HepG2 (cell line): Measurements from ENCODE around the gene THEM4. TPM values are rescaled to one million over a fixed set of nuclear protein-coding genes. Genes with fewer than 3 reads are reported as not detected.

Source experiments
- ATAC-seq: fragments of 200-7000 bp; cut with Tn5 transposase; 3 replicates; pipeline ENCODE4 v1.9.1; 2020; ENCODE audit warnings: mild to moderate bottlenecking, moderate library complexity
- BruUV-seq: library from RNA; stranded (reverse); fragments of 400-500 nt; replicated peaks from 2 replicates; lab custom pipeline; 2021; lab: Mats Ljungman, UMichigan
- CTCF ChIA-PET: fragments of 300-600 bp; formaldehyde crosslinking; extraction: SDS; loops from one replicate; lab custom pipeline; 2021; ENCODE audit warnings: low total read pairs, inconsistent platforms, low intra/inter-chr PET ratio; lab: Yijun Ruan, JAX
- POLR2A ChIA-PET: fragments of 350-600 bp; sonication (Branson Sonifier 250); formaldehyde crosslinking; loops from one replicate; lab custom pipeline; 2020; ENCODE audit warnings: antibody characterized with exemption, inconsistent platforms; lab: Yijun Ruan, JAX
- DNase-seq: peaks from one replicate; pipeline ENCODE4 v3.0.0-alpha.2; 2015; ENCODE audit warnings: low spot score
- FAIRE-seq: peaks from 3 replicates; lab custom pipeline; 2011; peaks lifted over from hg19 to GRCh38; lab: Jason Lieb, UNC
- H2AFZ ChIP-seq: one replicate; pipeline ENCODE4 v1.6.1; 2011; ENCODE audit warnings: low read length, inconsistent platforms
- H3K27ac ChIP-seq: fragments of 300-600 bp; 3 replicates; pipeline ENCODE4 v1.8.0; 2011; ENCODE audit warnings: mixed run types, mild to moderate bottlenecking, mixed read lengths, low read length, inconsistent platforms; ENCODE audit not compliant: insufficient read depth; ENCODE audit errors: extremely low read length
- H3K27me3 ChIP-seq, 2 experiments: fragments of 200-600 bp in 1 of 2; 2 replicates in 1 of 2; 3 replicates in 1 of 2; pipeline versions ENCODE4 v1.6.0 to v1.8.0; 2011; ENCODE audit warnings: low read length in 2 of 2, mild to moderate bottlenecking in 2 of 2, moderate library complexity in 2 of 2, inconsistent platforms in 1 of 2; ENCODE audit not compliant: insufficient read depth in 2 of 2, control insufficient read depth in 1 of 2
- H3K36me3 ChIP-seq, 2 experiments: fragments of 200-600 bp in 1 of 2; replicated peaks in 1 of 2; 2 replicates in 1 of 2; 3 replicates in 1 of 2; pipeline versions ENCODE4 v1.5.1 to v1.8.0; 2011; ENCODE audit warnings: low read length in 2 of 2, inconsistent platforms in 1 of 2; ENCODE audit not compliant: insufficient read depth in 2 of 2, control insufficient read depth in 1 of 2
- H3K4me1 ChIP-seq: 2 replicates; pipeline ENCODE4 v1.5.1; 2012; ENCODE audit warnings: low read length, inconsistent platforms; ENCODE audit not compliant: insufficient read depth
- H3K4me2 ChIP-seq: 2 replicates; pipeline ENCODE4 v1.6.0; 2011; ENCODE audit warnings: low read depth, low read length, inconsistent platforms
- H3K4me3 ChIP-seq, 3 experiments: fragments of 200-600 bp in 1 of 3; sonication (generic), shearing (Covaris generic) in 1 of 3; replicated peaks in 1 of 3; 2 replicates each; pipeline ENCODE4 v1.5.1; 2011 to 2016; ENCODE audit warnings: low read length in 3 of 3, inconsistent platforms in 2 of 3, low read depth in 2 of 3, mild to moderate bottlenecking in 2 of 3, control low read depth in 1 of 3, mixed read lengths in 1 of 3; ENCODE audit not compliant: insufficient read depth in 1 of 3
- H3K79me2 ChIP-seq: one replicate; pipeline ENCODE4 v1.6.1; 2011; ENCODE audit warnings: low read length, inconsistent platforms; ENCODE audit not compliant: insufficient read depth
- H3K9ac ChIP-seq: 2 replicates; pipeline ENCODE4 v1.6.0; 2011; ENCODE audit warnings: mild to moderate bottlenecking, low read depth, low read length, inconsistent platforms; ENCODE audit not compliant: insufficient read depth
- H3K9me3 ChIP-seq: 2 replicates; pipeline ENCODE4 v1.5.1; 2012; ENCODE audit warnings: mild to moderate bottlenecking, low read length
- H4K20me1 ChIP-seq: 2 replicates; pipeline ENCODE4 v1.6.0; 2011; ENCODE audit warnings: inconsistent platforms, mild to moderate bottlenecking, low read length, moderate library complexity; ENCODE audit not compliant: insufficient read depth
- ARID4A ChIP-seq: sonication (generic); formaldehyde crosslinking; IDR thresholded peaks from 2 replicates; pipeline ENCODE4 v1.5.0; 2020; ENCODE audit warnings: mild to moderate bottlenecking, missing genetic modification reagents, borderline replicate concordance
- ARNT2 ChIP-seq: sonication (generic); formaldehyde crosslinking; IDR thresholded peaks from 2 replicates; pipeline ENCODE4 v1.8.0; 2022; ENCODE audit warnings: mild to moderate bottlenecking, low read depth, missing genetic modification reagents, moderate library complexity
- HDAC1 ChIP-seq: sonication (generic); formaldehyde crosslinking; IDR thresholded peaks from 2 replicates; pipeline ENCODE4 v1.5.1; 2020; ENCODE audit warnings: mild to moderate bottlenecking, missing genetic modification reagents
- NFE2L1 ChIP-seq: sonication (generic); formaldehyde crosslinking; IDR thresholded peaks from 2 replicates; pipeline ENCODE4 v1.4.0; 2020; ENCODE audit warnings: missing genetic modification reagents, mild to moderate bottlenecking, borderline replicate concordance
- ZNF263 ChIP-seq: sonication (generic); formaldehyde crosslinking; IDR thresholded peaks from 2 replicates; pipeline ENCODE4 v1.4.0; 2020; ENCODE audit warnings: missing genetic modification reagents
- ZNF691 ChIP-seq: sonication (generic); formaldehyde crosslinking; IDR thresholded peaks from 2 replicates; pipeline ENCODE4 v1.4.0; 2020; ENCODE audit warnings: missing genetic modification reagents, low read depth, mild to moderate bottlenecking, borderline replicate concordance
- ZNF775 ChIP-seq: sonication (generic); formaldehyde crosslinking; IDR thresholded peaks from 2 replicates; pipeline ENCODE4 v1.4.0; 2020; ENCODE audit warnings: missing genetic modification reagents, mild to moderate bottlenecking, moderate library complexity, borderline replicate concordance
- ZNF792 ChIP-seq: IDR thresholded peaks from 2 replicates; pipeline ENCODE4 v1.6.1; 2016
- ZSCAN20 ChIP-seq: sonication (generic); formaldehyde crosslinking; IDR thresholded peaks from 2 replicates; pipeline ENCODE4 v1.4.0; 2020; ENCODE audit warnings: missing genetic modification reagents, mild to moderate bottlenecking, borderline replicate concordance
- ZSCAN21 ChIP-seq: sonication (generic); formaldehyde crosslinking; IDR thresholded peaks from 2 replicates; pipeline ENCODE4 v1.8.0; 2022; ENCODE audit warnings: mild to moderate bottlenecking, missing genetic modification reagents, moderate library complexity, borderline replicate concordance
- WGBS: methylation state at CpG from one replicate; pipeline ENCODE4 v1.1.6; 2017; ENCODE audit warnings: low lambda C conversion rate; 5-methylcytosine and 5-hydroxymethylcytosine counted together
- in situ Hi-C: cut with HindIII; loops from 2 replicates; pipeline ENCODE4 v1.10.0; 2017; ENCODE audit warnings: low pct_unique_long_range_greater_than_20kb; ENCODE audit not compliant: extremely low pct_ligation_motif_present
- intact Hi-C: fragments of 100-400 bp; cut with micrococcal nuclease; formaldehyde crosslinking; loops from one replicate; pipeline ENCODE4 v1.10.0; 2022; ENCODE audit not compliant: unreplicated experiment
- polyA plus RNA-seq, 8 experiments: library from polyadenylated mRNA; depleted of rRNA in 3 of 8; stranded (reverse) in 7 of 8; unstranded in 1 of 8; fragments of >200 nt; fragmentation: Illumina TruSeq in 4 of 8; extraction: Trizol in 4 of 8; gene quantifications; 2 replicates each; pipeline versions ENCODE4 v1.2.1 to v1.2.3, GENCODE V29; 2011 to 2016; ENCODE audit warnings: low read depth in 4 of 8, missing spikeins in 1 of 8, mixed read lengths in 1 of 8; ENCODE audit not compliant: insufficient read depth in 1 of 8
- total RNA-seq, 5 experiments: library from RNA; depleted of rRNA; stranded (reverse); fragments of >200 nt; fragmentation: Illumina TruSeq; extraction: Trizol; gene quantifications; 2 replicates each; pipeline ENCODE4 v1.2.3, GENCODE V29; 2016; ENCODE audit warnings: low read depth in 1 of 5
- TF ChIP-seq, protein P1 (sequence below): sonication (generic); formaldehyde crosslinking; IDR thresholded peaks from 2 replicates; pipeline ENCODE4 v1.5.0; 2020; ENCODE audit warnings: missing genetic modification reagents
- TF ChIP-seq, protein P2 (sequence below): sonication (generic); formaldehyde crosslinking; IDR thresholded peaks from 2 replicates; pipeline ENCODE4 v1.4.0; 2020; ENCODE audit warnings: missing genetic modification reagents, borderline replicate concordance

Gene THEM4
- total and polyA plus RNA-seq, 2 of the 13 experiments (the other 11 are each of a cell fraction or from before 2014, with no cell fraction given), result 10.9 to 13.9 TPM

GRCh38 chr1:151831605-151832004 is 77.7 kb downstream of the THEM4 start, which contains the start of gene RORC (continued):
- TF ChIP-seq, protein P1, sequence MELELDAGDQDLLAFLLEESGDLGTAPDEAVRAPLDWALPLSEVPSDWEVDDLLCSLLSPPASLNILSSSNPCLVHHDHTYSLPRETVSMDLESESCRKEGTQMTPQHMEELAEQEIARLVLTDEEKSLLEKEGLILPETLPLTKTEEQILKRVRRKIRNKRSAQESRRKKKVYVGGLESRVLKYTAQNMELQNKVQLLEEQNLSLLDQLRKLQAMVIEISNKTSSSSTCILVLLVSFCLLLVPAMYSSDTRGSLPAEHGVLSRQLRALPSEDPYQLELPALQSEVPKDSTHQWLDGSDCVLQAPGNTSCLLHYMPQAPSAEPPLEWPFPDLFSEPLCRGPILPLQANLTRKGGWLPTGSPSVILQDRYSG (CRISPR knock-in tag), result no peak
- TF ChIP-seq ZNF792 (CRISPR knock-in tag), result no peak

DNA sequence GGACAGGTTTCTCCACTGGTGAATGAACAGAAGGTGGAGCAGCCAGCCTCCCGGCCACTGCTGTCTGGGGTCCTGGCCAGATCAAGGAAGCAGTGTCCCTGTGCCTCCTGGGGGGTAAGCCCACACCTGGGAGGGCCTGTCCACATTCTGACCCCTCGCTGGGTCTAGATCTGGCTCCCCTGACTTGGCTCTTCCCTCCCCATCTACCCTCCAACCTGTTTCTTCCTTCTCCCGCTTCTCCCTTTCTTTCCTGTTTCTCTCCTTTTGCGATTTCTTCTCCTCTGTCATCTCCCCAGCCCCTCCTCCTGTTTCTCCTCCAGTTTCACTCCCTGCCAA is 78.1 kb downstream of the THEM4 start:
- TSS peak; percentile 60 for BruUV-seq
- DNase-seq (no peak), FAIRE-seq (no peak), ATAC-seq (peak; percentile 1; the same call in 2 of the 3 replicates)
- intact Hi-C loops, result loop anchor here (5.0 to 10.0 kb wide), 4 partner anchors 39 to 386 kb away; partner anchors contain the start of genes MRPL9, TDRKH and TUFT1
- H3K27ac ChIP-seq, result peak overlapping the region; percentile 57
- H3K36me3 ChIP-seq, result no peaks in the 10 kb centered on the region
- H3K4me3 ChIP-seq, result peak overlapping the region; percentile 60 to 83 (median 65)
- CTCF ChIA-PET, result no interaction called here
- peak overlapping the region; percentile 74 for H3K9ac ChIP-seq
- no peaks in the 10 kb centered on the region for H3K9me3 ChIP-seq
- POLR2A ChIA-PET, result interaction anchor here (0.9 to 2.0 kb wide), 6 partner anchors 9 to 459 kb away, joined by 3 to 10 read pairs (median 4); partner anchors contain the start of genes C2CD4D, MRPL9, SELENBP1 and SNX27
- peaks cover 63% of the 10 kb centered on the region for H3K4me1 ChIP-seq
- H4K20me1 ChIP-seq, result no peaks in the 10 kb centered on the region
- peak overlapping the region; percentile 47 for H2AFZ ChIP-seq
- 2% methylated on average over 3 of the region's 4 CpGs for WGBS
- in situ Hi-C loops, result loop anchor here (10.0 kb wide), 2 partner anchors 116 to 236 kb away; partner anchors contain the start of gene CELF3
- H3K4me2 ChIP-seq, result peak overlapping the region; percentile 100
- H3K79me2 ChIP-seq, result no peaks in the 10 kb centered on the region
- no peaks in the 10 kb centered on the region; a peak in 2 of 5 replicates for H3K27me3 ChIP-seq
- TF ChIP-seq ZNF263 (no peak), ZSCAN21 (0 out of 2 replicates have a peak, but pooled peaks have one; percentile 11), NFE2L1 (peak; percentile 61; the same call in 1 of the 2 replicates), ARID4A (0 out of 2 replicates have a peak, but pooled peaks have one; percentile 29), ZSCAN20 (no peak), HDAC1 (CRISPR knock-in tag) (0 out of 2 replicates have a peak, but pooled peaks have one; percentile 10), ZNF691 (CRISPR knock-in tag) (peak; percentile 15; the same call in 1 of the 2 replicates), ARNT2 (CRISPR knock-in tag) (peak; percentile 42; the same call in 1 of the 2 replicates), ZNF775 (CRISPR knock-in tag) (0 out of 2 replicates have a peak, but pooled peaks have one; percentile 64)
- TF ChIP-seq, protein P2, sequence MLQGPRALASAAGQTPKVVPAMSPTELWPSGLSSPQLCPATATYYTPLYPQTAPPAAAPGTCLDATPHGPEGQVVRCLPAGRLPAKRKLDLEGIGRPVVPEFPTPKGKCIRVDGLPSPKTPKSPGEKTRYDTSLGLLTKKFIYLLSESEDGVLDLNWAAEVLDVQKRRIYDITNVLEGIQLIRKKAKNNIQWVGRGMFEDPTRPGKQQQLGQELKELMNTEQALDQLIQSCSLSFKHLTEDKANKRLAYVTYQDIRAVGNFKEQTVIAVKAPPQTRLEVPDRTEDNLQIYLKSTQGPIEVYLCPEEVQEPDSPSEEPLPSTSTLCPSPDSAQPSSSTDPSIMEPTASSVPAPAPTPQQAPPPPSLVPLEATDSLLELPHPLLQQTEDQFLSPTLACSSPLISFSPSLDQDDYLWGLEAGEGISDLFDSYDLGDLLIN (CRISPR knock-in tag), result no peak
